ENCODE results near the gene CAPZB. TPM values are rescaled to one million over a fixed set of nuclear protein-coding genes. Genes with fewer than 3 reads are reported as not detected.

CAPZB gene
- polyA plus RNA-seq, 2 of the 4 experiments (the other 2 are of a cell fraction), result 133 to 296 TPM

DNA sequence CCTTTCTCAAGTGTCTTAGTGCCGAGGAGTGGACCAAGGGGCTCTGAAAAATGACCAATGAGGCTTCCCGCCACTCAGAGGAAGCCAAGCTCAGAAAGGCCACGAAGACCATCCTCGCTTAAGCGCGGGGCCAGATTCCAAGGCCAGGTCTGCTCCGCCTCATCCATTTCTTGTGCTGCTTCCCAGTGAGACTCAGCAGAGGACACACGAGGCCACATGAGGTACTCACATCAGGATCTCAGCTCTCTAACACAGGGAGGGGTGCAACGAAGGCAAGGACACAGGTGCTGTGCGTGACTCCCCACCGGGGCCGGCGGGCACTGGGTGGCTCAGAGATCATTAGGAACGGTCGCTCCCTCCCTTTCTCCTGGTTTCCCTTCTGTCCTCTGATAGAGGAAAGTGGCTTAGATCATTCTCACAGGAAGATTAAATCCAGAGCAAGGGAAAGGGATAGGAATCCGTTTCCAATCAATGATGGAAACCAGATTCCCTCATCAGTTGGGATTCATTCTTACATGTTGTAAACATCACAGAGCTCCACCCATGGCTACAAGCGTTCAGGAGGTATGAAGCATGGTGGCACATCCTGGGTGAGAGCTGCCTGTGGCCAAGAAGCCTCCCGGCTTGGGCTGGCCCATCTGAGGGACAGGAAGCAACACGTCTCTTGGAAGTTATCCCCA lies 46.7 kb downstream of the CAPZB start (continued):
- TF ChIP-seq TFCP2L1 (CRISPR knock-in tag; IDR thresholded peaks at IDR 0.05) (no peak), FOSB (CRISPR knock-in tag; IDR thresholded peaks at IDR 0.05) (no peak), JUNB (IDR thresholded peaks at IDR 0.05) (no peak), HOXB5 (CRISPR knock-in tag; IDR thresholded peaks at IDR 0.05) (no peak)
- TF ChIP-seq, protein P1, sequence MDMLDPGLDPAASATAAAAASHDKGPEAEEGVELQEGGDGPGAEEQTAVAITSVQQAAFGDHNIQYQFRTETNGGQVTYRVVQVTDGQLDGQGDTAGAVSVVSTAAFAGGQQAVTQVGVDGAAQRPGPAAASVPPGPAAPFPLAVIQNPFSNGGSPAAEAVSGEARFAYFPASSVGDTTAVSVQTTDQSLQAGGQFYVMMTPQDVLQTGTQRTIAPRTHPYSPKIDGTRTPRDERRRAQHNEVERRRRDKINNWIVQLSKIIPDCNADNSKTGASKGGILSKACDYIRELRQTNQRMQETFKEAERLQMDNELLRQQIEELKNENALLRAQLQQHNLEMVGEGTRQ (IDR thresholded peaks at IDR 0.05), result no peak

DNA sequence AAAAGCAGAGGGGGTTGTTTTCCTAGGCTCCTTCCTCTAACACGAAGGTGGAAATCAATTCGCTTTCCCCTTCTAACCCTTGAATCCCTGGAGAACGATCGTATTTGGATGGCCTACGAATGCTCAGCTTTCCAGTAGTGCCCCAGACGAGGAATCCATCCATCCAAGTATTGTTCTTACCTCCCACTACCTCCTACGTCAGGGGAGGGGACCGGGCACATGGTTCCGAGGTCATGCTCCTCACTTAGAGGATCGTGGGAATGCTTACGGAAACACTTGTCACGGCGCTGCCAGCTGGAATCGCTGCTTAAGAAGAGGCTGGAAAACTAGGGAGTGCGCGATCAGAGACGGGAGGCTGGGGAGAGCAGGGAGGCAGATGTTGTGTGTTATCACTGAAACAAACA lies 47.4 kb downstream of the CAPZB start:
- Histone ChIP-seq H3K4me1 (peaks cover 64% of the 10 kb centered on the region), H3K9me3 (no peaks in the 10 kb centered on the region), H3K27ac (no peak overlapping the region), H3K4me2 (no peak overlapping the region), H3K4me3 (no peak overlapping the region)
- ATAC-seq (no peak), DNase-seq (ENCODE audit: low read depth in 1 of 2, low spot score in 1 of 2) (no peak), FAIRE-seq (no peak)
- 97% methylated on average over 15 of the region's 17 CpGs for WGBS (ENCODE audit: missing lambda C conversion rate)
- ChIA-PET CTCF (interaction anchor here (1.2 to 2.0 kb wide), 4 partner anchors 13 to 215 kb away, joined by 3 to 8 read pairs (median 4); no protein-coding TSS in a partner anchor), POLR2A (no interaction called here)
- TF ChIP-seq, protein P2, sequence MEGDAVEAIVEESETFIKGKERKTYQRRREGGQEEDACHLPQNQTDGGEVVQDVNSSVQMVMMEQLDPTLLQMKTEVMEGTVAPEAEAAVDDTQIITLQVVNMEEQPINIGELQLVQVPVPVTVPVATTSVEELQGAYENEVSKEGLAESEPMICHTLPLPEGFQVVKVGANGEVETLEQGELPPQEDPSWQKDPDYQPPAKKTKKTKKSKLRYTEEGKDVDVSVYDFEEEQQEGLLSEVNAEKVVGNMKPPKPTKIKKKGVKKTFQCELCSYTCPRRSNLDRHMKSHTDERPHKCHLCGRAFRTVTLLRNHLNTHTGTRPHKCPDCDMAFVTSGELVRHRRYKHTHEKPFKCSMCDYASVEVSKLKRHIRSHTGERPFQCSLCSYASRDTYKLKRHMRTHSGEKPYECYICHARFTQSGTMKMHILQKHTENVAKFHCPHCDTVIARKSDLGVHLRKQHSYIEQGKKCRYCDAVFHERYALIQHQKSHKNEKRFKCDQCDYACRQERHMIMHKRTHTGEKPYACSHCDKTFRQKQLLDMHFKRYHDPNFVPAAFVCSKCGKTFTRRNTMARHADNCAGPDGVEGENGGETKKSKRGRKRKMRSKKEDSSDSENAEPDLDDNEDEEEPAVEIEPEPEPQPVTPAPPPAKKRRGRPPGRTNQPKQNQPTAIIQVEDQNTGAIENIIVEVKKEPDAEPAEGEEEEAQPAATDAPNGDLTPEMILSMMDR (IDR thresholded peaks at IDR 0.05), result no peak
- TF ChIP-seq, protein P3, sequence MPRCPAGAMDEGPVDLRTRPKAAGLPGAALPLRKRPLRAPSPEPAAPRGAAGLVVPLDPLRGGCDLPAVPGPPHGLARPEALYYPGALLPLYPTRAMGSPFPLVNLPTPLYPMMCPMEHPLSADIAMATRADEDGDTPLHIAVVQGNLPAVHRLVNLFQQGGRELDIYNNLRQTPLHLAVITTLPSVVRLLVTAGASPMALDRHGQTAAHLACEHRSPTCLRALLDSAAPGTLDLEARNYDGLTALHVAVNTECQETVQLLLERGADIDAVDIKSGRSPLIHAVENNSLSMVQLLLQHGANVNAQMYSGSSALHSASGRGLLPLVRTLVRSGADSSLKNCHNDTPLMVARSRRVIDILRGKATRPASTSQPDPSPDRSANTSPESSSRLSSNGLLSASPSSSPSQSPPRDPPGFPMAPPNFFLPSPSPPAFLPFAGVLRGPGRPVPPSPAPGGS (IDR thresholded peaks at IDR 0.05), result no peak

DNA sequence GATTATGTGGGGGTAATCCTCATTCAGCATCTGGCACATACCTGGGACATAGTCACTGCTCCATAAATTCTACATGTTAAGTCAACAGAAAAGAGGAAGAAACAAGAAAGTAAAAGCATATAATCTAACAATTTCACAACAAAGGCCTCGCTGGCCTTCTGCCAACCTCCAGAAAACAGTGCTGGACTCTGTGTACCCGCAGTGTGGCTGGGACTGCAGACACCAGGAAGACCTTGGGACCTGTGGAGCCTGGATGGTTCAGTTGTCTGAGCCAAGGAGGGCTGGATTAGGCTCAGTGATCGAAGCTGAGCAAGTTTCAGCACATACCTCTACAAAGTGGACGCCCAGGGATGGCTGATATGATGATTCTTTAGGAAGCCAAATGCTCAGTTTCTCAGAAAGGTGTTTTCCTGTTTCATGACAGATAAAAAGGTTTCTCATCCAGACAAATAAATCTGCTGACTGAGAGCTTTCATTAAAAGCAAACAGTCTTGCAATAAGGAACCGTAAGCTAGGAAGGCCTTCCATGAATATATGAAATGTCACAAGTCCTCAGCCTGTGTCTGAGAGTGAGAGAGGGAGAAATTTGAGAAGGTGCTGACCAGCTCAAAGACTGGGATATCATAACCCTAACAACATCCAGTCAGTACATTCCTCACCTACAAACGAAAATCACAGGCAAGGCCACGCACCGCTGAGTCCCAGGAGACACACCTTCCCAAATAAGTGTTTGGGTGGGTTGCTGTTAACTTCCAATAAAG lies 48.4 kb downstream of the CAPZB start:
- FAIRE-seq (no peak), ATAC-seq (no peak), DNase-seq (ENCODE audit: low read depth in 1 of 2, low spot score in 1 of 2) (peak in 1 of 2 experiments; percentile 11)
- Histone ChIP-seq H3K4me2 (peak overlapping the region; percentile 16), H3K4me1 (peaks cover 54% of the 10 kb centered on the region), H3K9me3 (no peaks in the 10 kb centered on the region), H3K27ac (peak overlapping the region in 1 of 2 experiments; percentile 42; a peak in 1 of 6 replicates), H3K4me3 (no peak overlapping the region)
- ChIA-PET CTCF (interaction anchor here (2.0 kb wide), 2 partner anchors 95 to 214 kb away, joined by 4 to 8 read pairs; no protein-coding TSS in a partner anchor), POLR2A (no interaction called here)
- 68% methylated on average over 8 of the region's 8 CpGs for WGBS (ENCODE audit: missing lambda C conversion rate)
- TF ChIP-seq MAFK (IDR thresholded peaks at IDR 0.05; ENCODE audit: partially characterized antibody) (peak; percentile 63), POLR2A (IDR thresholded peaks at IDR 0.05; ENCODE audit: low read length) (no peak)

DNA sequence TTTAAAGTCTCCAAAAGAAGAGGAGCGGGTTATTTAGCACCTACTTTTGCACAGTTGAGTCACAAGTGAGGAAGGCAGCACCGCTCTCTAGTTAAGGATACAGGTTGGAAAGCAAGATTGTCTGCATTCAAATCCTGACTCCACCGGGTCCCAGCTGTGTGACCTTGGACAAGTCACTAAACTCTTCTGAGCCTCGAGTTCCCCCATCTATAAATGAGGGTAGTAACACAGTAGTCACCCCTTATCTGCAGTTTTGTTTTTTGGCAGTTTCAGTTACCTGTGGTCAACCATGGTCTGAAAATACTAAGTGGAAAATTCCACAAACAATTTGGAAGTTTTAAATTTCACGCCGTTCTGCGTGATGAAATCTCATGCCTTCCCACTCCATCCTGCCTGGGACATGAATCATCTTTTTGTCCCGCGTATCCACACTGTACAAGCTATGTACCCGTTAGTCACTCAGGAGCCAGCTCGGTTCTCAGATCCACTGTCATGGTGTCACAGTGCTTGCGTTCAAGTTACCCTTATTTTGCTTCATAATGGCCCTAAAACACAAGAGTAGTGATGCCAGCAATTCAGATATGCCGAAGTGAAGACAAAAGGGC lies 49.4 kb downstream of the CAPZB start:
- CTCF ChIA-PET, result interaction anchor here (2.0 kb wide), 2 partner anchors 94 to 215 kb away, joined by 4 to 8 read pairs; no protein-coding TSS in a partner anchor
- no peak for TF ChIP-seq SMC3 (IDR thresholded peaks at IDR 0.05)
- no peak for TF ChIP-seq HDAC2 (IDR thresholded peaks at IDR 0.05)
- TF ChIP-seq KDM5A (IDR thresholded peaks at IDR 0.05), result no peak
- TF ChIP-seq, protein P2 (IDR thresholded peaks at IDR 0.05), result no peak
- TF ChIP-seq TFCP2L1 (CRISPR knock-in tag; IDR thresholded peaks at IDR 0.05), result no peak
- TF ChIP-seq, protein P4, sequence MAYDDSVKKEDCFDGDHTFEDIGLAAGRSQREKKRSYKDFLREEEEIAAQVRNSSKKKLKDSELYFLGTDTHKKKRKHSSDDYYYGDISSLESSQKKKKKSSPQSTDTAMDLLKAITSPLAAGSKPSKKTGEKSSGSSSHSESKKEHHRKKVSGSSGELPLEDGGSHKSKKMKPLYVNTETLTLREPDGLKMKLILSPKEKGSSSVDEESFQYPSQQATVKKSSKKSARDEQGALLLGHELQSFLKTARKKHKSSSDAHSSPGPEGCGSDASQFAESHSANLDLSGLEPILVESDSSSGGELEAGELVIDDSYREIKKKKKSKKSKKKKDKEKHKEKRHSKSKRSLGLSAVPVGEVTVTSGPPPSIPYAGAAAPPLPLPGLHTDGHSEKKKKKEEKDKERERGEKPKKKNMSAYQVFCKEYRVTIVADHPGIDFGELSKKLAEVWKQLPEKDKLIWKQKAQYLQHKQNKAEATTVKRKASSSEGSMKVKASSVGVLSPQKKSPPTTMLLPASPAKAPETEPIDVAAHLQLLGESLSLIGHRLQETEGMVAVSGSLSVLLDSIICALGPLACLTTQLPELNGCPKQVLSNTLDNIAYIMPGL (CRISPR knock-in tag; IDR thresholded peaks at IDR 0.05; ENCODE audit: borderline replicate concordance), result no peak
- TF ChIP-seq RAD21 (conservative IDR thresholded peaks at IDR 0.05 in 1 of 2, IDR thresholded peaks at IDR 0.05 in 1 of 2), result no peak
- TF ChIP-seq POLR2A (IDR thresholded peaks at IDR 0.05; ENCODE audit: low read length), result no peak
- TF ChIP-seq BHLHE40 (IDR thresholded peaks at IDR 0.05; ENCODE audit: low read depth, low read length), result no peak
- no peak for TF ChIP-seq EHF (CRISPR knock-in tag; IDR thresholded peaks at IDR 0.05)
- TF ChIP-seq RFX5 (IDR thresholded peaks at IDR 0.05), result no peak
- no peak for TF ChIP-seq ESRRA (IDR thresholded peaks at IDR 0.05; ENCODE audit: borderline replicate concordance, low read length)
- no peak for TF ChIP-seq MAFK (IDR thresholded peaks at IDR 0.05; ENCODE audit: partially characterized antibody)
- TF ChIP-seq CEBPB (IDR thresholded peaks at IDR 0.05), result no peak

More for the DNA sequence above, 49.4 kb downstream of the CAPZB start:
- FAIRE-seq (no peak), ATAC-seq (no peak), DNase-seq (ENCODE audit: low read depth in 1 of 2, low spot score in 1 of 2) (no peak)
- H3K9me3 ChIP-seq, result no peaks in the 10 kb centered on the region
- POLR2A ChIA-PET, result no interaction called here
- no peak overlapping the region for H3K4me3 ChIP-seq
- peaks cover 45% of the 10 kb centered on the region for H3K4me1 ChIP-seq
- no peak overlapping the region for H3K27ac ChIP-seq
- 79% methylated on average over 13 of the region's 13 CpGs for WGBS (ENCODE audit: missing lambda C conversion rate)
- peak overlapping the region; percentile 16; the same call in 2 of the 3 replicates for H3K4me2 ChIP-seq

All from A549 (cell line).